Fibroblast of mammary gland (primary cell): Measurements from ENCODE around the gene HOOK2.

Source experiments
- DNase-seq: peaks from one replicate; pipeline ENCODE4 v3.0.0-alpha.2; 2010; ENCODE audit warnings: low read depth
- H3K4me3 ChIP-seq: 2 replicates; pipeline ENCODE4 v1.5.1; 2011; ENCODE audit warnings: low read depth, mild to moderate bottlenecking, low read length, moderate library complexity; ENCODE audit not compliant: control insufficient read depth
- CTCF ChIP-seq: conservative IDR thresholded peaks from 2 replicates; pipeline ENCODE4 v1.5.1; 2011; ENCODE audit warnings: low read depth, low read length, inconsistent platforms; ENCODE audit not compliant: control insufficient read depth, insufficient read depth

The HOOK2 gene

DNA sequence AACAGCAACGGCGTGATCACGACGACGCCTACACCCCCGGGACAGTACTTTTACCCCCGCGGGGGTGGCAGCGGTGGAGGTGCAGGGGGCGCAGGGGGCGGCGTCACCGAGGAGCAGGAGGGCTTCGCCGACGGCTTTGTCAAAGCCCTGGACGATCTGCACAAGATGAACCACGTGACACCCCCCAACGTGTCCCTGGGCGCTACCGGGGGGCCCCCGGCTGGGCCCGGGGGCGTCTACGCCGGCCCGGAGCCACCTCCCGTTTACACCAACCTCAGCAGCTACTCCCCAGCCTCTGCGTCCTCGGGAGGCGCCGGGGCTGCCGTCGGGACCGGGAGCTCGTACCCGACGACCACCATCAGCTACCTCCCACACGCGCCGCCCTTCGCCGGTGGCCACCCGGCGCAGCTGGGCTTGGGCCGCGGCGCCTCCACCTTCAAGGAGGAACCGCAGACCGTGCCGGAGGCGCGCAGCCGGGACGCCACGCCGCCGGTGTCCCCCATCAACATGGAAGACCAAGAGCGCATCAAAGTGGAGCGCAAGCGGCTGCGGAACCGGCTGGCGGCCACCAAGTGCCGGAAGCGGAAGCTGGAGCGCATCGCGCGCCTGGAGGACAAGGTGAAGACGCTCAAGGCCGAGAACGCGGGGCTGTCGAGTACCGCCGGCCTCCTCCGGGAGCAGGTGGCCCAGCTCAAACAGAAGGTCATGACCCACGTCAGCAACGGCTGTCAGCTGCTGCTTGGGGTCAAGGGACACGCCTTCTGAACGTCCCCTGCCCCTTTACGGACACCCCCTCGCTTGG is 16.9 kb upstream of the HOOK2 start:
- peak; percentile 54 for DNase-seq
- TF ChIP-seq CTCF, result no peak
- H3K4me3 ChIP-seq, result peak overlapping the region; percentile 88

GRCh38 chr19:12791345-12792050 is 16.1 kb upstream of the HOOK2 start, which contains the start of gene JUNB:
Gene JUNB, plus strand, starts transcription at chr19:12791486. Its CDS starts 286 bp downstream, at chr19:12791772.
- H3K4me3 ChIP-seq, result peak within 1 kb of the TSS; percentile 88
- TF ChIP-seq CTCF, result no peak
- DNase-seq, result peak; percentile 95

GRCh38 chr19:12790628-12791344 is 15.4 kb upstream of the HOOK2 start:
- no peak for DNase-seq
- H3K4me3 ChIP-seq, result peak overlapping the region; percentile 44
- no peak for TF ChIP-seq CTCF

GRCh38 chr19:12789904-12790619 is 14.7 kb upstream of the HOOK2 start:
- TF ChIP-seq CTCF, result no peak
- H3K4me3 ChIP-seq, result peak overlapping the region; percentile 44
- peak; percentile 90 for DNase-seq

DNA sequence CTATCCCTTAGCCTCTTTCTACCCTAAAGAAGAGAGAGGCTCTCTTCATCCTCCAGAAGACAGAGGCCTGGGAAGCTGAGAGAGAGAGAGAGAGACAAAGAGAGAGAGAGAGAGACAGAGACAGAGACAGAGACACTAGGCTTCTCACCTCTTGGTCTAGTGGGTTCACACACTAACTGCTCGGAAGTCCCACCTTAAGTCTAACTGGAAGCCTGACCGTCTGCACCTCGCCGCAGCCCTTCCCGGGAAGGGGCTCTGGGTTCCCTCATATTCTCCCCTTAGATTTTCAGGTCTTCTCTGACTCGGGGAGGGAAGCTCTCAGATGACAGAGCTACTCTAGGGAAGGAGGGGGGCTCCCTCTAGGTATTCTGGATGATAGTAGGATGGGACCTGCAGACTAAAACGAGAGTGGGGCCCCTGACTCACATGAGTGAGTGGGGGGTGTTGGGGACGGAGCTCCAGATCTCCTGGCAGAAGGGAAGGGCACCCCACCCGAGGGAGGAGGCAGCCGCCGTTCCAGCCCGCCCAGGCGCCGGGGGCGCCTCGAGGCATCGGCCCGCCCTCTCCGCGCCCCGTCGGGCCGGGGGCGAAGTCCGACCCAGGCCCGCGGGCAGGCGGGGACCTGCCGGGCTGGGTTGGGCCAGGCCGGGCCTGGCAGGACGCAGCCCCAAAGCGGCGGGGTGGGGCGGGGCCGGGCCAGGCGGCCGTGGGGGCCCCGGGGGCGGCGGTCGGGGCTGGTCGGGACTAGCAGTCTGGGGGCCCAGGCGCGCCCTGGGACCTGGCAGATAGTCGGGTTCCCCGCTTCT is 13.9 kb upstream of the HOOK2 start:
- TF ChIP-seq CTCF, result no peak
- H3K4me3 ChIP-seq, result peak overlapping the region; percentile 44
- no peak for DNase-seq
